Mesenchymal stem cell (in vitro differentiated cells and primary cell): ENCODE measurements around the gene FARP2. TPM values are rescaled to one million over a fixed set of nuclear protein-coding genes. Genes with fewer than 3 reads are reported as not detected.

ENCODE experiments used
- DNase-seq: peaks from one replicate; pipeline ENCODE4 v3.0.0-alpha.2; 2013
- H2AFZ ChIP-seq: one replicate; pipeline ENCODE4 v1.6.1; 2013; ENCODE audit warnings: low read depth, mild to moderate bottlenecking, control low read depth, inconsistent platforms, low read length, moderate library complexity
- H2AK5ac ChIP-seq: 2 replicates; pipeline ENCODE4 v1.6.1; 2013; ENCODE audit warnings: low read length, moderate library complexity, mild to moderate bottlenecking, inconsistent platforms; ENCODE audit not compliant: severe bottlenecking
- H2BK120ac ChIP-seq: one replicate; pipeline ENCODE4 v1.6.1; 2013; ENCODE audit warnings: low read depth, mild to moderate bottlenecking, inconsistent platforms, low read length, moderate library complexity
- H2BK12ac ChIP-seq, 2 experiments: one replicate each; pipeline ENCODE4 v1.6.1; 2013; ENCODE audit warnings: inconsistent platforms in 2 of 2, low read length in 2 of 2, mild to moderate bottlenecking in 2 of 2, moderate library complexity in 2 of 2, control low read depth in 1 of 2
- H2BK15ac ChIP-seq: one replicate; pipeline ENCODE4 v1.6.1; 2013; ENCODE audit warnings: mild to moderate bottlenecking, low read depth, inconsistent platforms; ENCODE audit not compliant: poor library complexity, severe bottlenecking
- H2BK5ac ChIP-seq: 2 replicates; pipeline ENCODE4 v1.6.1; 2013; ENCODE audit warnings: low read depth, mild to moderate bottlenecking, low read length, control low read depth, inconsistent platforms; ENCODE audit not compliant: poor library complexity, severe bottlenecking
- H3K14ac ChIP-seq, 2 experiments: one replicate each; pipeline ENCODE4 v1.6.1; 2013; ENCODE audit warnings: inconsistent platforms in 2 of 2, low read length in 2 of 2, control low read depth in 1 of 2, mild to moderate bottlenecking in 1 of 2, moderate library complexity in 1 of 2
- H3K18ac ChIP-seq, 2 experiments: one replicate each; pipeline ENCODE4 v1.6.1; 2013; ENCODE audit warnings: inconsistent platforms in 2 of 2, low read length in 2 of 2, control low read depth in 1 of 2, low read depth in 1 of 2, mild to moderate bottlenecking in 1 of 2
- H3K23ac ChIP-seq, 2 experiments: one replicate each; pipeline ENCODE4 v1.6.1; 2013; ENCODE audit warnings: inconsistent platforms in 2 of 2, low read length in 2 of 2, mild to moderate bottlenecking in 2 of 2, moderate library complexity in 2 of 2, control low read depth in 1 of 2
- H3K27ac ChIP-seq: 2 replicates; pipeline ENCODE4 v1.5.1; 2013; ENCODE audit warnings: mild to moderate bottlenecking, moderate library complexity, low read length, control low read depth, inconsistent platforms; ENCODE audit not compliant: poor library complexity, severe bottlenecking
- H3K27me3 ChIP-seq, 2 experiments: 2 replicates each; pipeline versions ENCODE4 v1.6.1 to v1.7.0; 2013; ENCODE audit warnings: low read length in 2 of 2, mild to moderate bottlenecking in 2 of 2, moderate library complexity in 2 of 2, control low read depth in 1 of 2, inconsistent platforms in 1 of 2; ENCODE audit not compliant: control insufficient read depth in 1 of 2, insufficient read depth in 1 of 2
- H3K36me3 ChIP-seq, 2 experiments: 2 replicates each; pipeline versions ENCODE4 v1.6.1 to v1.7.0; 2013; ENCODE audit warnings: low read length in 2 of 2, control low read depth in 1 of 2, inconsistent platforms in 1 of 2, low read depth in 1 of 2, mild to moderate bottlenecking in 1 of 2; ENCODE audit not compliant: insufficient read depth in 2 of 2, control insufficient read depth in 1 of 2
- H3K4ac ChIP-seq, 2 experiments: one replicate each; pipeline ENCODE4 v1.6.1; 2013; ENCODE audit warnings: inconsistent platforms in 2 of 2, low read length in 2 of 2, mild to moderate bottlenecking in 2 of 2, moderate library complexity in 2 of 2, control low read depth in 1 of 2, low read depth in 1 of 2
- H3K4me1 ChIP-seq: 2 replicates; pipeline ENCODE4 v1.6.1; 2013; ENCODE audit warnings: low read depth, low read length, control low read depth; ENCODE audit not compliant: control insufficient read depth, insufficient read depth
- H3K4me2 ChIP-seq: 2 replicates; pipeline ENCODE4 v1.6.1; 2013; ENCODE audit warnings: low read length, mild to moderate bottlenecking, inconsistent platforms; ENCODE audit not compliant: poor library complexity, severe bottlenecking
- H3K4me3 ChIP-seq, 2 experiments: 2 replicates each; pipeline versions ENCODE4 v1.5.1 to v1.7.0; 2013; ENCODE audit warnings: low read length in 2 of 2, mild to moderate bottlenecking in 2 of 2, control low read depth in 1 of 2, low read depth in 1 of 2; ENCODE audit not compliant: insufficient read depth in 1 of 2
- H3K79me1 ChIP-seq: replicated peaks from 2 replicates; pipeline ENCODE4 v1.6.1; 2013; ENCODE audit warnings: mild to moderate bottlenecking, control low read depth, low read length, inconsistent platforms; ENCODE audit not compliant: poor library complexity, severe bottlenecking
- H3K9ac ChIP-seq: 2 replicates; pipeline ENCODE4 v1.7.0; 2013; ENCODE audit warnings: mild to moderate bottlenecking, low read length, moderate library complexity
- H3K9me3 ChIP-seq: 2 replicates; pipeline ENCODE4 v1.7.0; 2013; ENCODE audit warnings: mild to moderate bottlenecking, low read length; ENCODE audit not compliant: control insufficient read depth
- H4K8ac ChIP-seq: one replicate; pipeline ENCODE4 v1.6.1; 2013; ENCODE audit warnings: inconsistent platforms, mild to moderate bottlenecking, low read length, moderate library complexity
- H4K91ac ChIP-seq: one replicate; pipeline ENCODE4 v1.6.1; 2013; ENCODE audit warnings: mild to moderate bottlenecking, low read length, inconsistent platforms
- WGBS: methylation state at CpG from one replicate; pipeline ENCODE4 v1.1.7; 2013; ENCODE audit warnings: mixed read lengths; 5-methylcytosine and 5-hydroxymethylcytosine counted together
- small RNA-seq: library from polyadenylated mRNA; stranded (forward); fragments of <200 nt; extraction: miRNeasy Mini kit (QIAGEN cat#:217004); gene quantifications from one replicate; pipeline ENCODE3, GENCODE V24; 2013; ENCODE audit warnings: low read depth

Gene FARP2

GRCh38 chr2:241542278-241542605, 186.2 kb downstream of the FARP2 start:
- Histone ChIP-seq H3K4me3 (no peak overlapping the region), H3K4ac (no peak overlapping the region), H4K91ac (no peak overlapping the region), H3K23ac (no peak overlapping the region), H2BK5ac (no peak overlapping the region), H2BK12ac (no peak overlapping the region), H3K9me3 (no peaks in the 10 kb centered on the region), H3K27me3 (peaks cover 9 to 50% of the 10 kb centered on the region in 2 experiments), H3K79me1 (no peaks in the 10 kb centered on the region), H2BK120ac (no peak overlapping the region), H3K9ac (no peak overlapping the region), H2AK5ac (no peak overlapping the region), H3K14ac (no peak overlapping the region), H3K18ac (no peak overlapping the region), H3K27ac (no peak overlapping the region), H2AFZ (no peak overlapping the region), H2BK15ac (no peak overlapping the region), H3K4me2 (no peak overlapping the region), H3K36me3 (no peaks in the 10 kb centered on the region), H3K4me1 (peaks cover 29% of the 10 kb centered on the region), H4K8ac (no peak overlapping the region)
- DNase-seq = no peak
- WGBS = 88% methylated on average over 15 of the region's 15 CpGs

Small RNA genes lying within 50 kb of the gene (small RNA-seq; reads per million reads assigned to genes)
- gene MIR3133 = not detected
